HG03039 (cell line): ENCODE measurements around the gene PRODH.
A peak's percentile ranks its signal among the peaks of the same experiment; 100 is the strongest.
"Not testable (repeated sequence)": the region's sequence is repeated elsewhere in the genome, so short reads cannot be mapped to it uniquely, and the experiment has no call there.

Experiments used
- ATAC-seq: cut with Tn5 transposase; IDR thresholded peaks from one replicate; pipeline ENCODE4 v1.9.1; 2021; ENCODE audit warnings: mild to moderate bottlenecking, moderate library complexity; ENCODE audit not compliant: unreplicated experiment

The PRODH gene

GRCh38 chr22:18911535-18911934, 24.6 kb downstream of the PRODH start:
- not testable (repeated sequence) for ATAC-seq

GRCh38 chr22:18909556-18909955, 26.5 kb downstream of the PRODH start:
- no peak for ATAC-seq

DNA sequence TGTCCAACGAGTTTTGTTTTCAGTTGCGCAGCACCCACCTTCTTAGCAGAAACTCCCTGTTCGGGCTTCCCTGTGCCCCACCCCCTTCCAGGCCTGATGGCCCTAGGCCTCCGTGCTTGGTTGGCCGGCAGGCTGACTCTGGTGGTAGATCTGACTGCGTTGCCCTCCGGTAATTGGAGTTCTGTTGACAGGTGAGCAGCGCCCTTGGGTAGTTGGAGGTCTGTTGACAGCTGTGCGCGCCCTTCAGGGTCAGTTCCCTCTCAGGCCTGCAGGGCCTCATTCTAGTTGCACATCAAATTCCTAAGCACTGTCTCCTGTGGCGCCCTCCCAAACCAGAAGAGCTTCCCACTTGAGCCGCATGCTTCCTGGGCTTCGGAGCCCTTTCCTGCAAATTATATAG, 29.2 kb downstream of the PRODH start:
- ATAC-seq, result no peak

DNA sequence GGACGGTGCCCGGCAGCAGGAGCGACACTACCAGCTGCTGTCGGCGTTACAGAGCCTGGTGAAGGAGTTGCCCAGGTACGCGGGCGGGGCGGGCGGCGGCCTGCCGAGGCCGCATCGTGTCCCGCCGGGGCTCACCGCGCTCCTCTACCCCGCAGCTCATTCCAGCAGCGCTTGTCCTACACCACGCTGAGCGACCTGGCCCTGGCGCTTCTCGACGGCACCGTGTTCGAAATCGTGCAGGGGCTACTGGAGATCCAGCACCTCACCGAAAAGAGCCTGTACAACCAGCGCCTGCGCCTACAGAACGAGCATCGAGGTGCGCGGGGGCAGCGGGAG, 29.7 kb downstream of the PRODH start:
- not testable (repeated sequence) for ATAC-seq

DNA sequence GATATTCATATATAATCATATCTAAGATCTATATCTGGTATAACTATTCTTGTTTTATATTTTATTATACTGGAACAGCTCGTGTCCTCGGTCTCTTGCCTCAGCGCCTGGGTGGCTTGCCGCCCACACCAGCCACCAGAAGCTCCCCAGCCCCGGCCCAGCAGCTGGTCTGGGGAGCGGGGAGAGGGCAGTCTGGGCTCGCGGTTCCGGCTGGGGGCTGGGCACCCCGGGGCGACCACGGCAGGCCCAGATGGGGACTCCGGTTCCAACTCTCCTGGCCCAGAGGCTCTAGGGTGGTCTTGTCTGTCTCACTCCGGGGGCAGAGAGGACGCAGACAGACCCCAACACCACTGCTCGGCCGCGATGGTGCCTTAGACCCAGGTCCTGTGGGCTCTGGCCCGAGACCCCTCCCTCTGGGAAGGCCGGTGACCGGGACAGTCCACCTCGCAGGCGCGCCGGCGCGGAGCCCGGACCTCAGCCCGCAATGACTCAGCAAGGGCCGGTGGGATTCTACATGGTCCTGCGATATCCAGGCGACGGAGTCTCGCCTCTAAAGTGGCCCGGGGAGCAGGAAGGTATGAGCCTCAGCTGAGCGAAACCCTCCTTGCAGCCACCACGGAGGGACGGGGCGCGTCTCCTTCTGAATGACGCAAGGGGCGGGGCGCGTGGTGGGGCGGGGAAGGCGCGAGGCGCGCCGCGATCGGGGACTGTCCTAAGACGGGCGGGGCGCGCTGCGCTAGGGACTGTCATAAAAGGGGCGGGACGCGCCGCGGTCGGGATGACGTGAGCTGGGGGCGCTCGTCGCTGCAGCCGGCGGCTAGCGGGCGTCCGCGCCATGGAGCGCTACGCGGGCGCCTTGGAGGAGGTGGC, 30.3 kb downstream of the PRODH start, which contains the start of gene DGCR6:
Gene DGCR6 (plus strand): TSS at position 781 of the 870 bp plus-strand sequence. CDS start 55 bp downstream, at position 836.
- peak; percentile 79 for ATAC-seq

DNA sequence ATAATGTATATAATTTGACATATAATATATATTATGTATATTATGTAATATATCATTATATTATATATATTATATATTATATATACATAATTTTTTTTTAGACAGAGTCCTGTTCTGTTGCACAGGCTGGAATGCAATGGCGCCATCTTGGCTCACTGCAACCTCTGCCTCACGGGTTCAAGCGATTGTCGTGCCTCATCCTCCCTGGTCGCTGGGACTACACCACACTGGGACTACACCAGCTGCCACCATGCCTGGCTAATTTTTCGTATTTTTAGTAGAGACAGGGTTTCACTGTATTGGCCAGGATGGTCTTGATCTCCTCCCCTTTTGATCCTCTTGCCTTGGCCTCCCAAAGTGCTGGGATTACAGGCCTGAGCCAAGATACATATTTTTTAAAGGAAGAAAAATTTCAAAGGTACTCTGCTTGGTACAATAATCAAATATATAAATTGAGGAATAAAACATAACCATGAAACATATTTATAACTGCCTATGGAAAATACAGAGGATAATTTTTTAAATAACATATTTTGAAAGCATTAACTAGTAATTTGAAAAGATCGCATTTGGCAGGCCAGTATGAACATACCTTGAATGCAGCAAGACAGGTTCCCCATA, 39.9 kb downstream of the PRODH start:
- not testable (repeated sequence) for ATAC-seq

GRCh38 chr22:18893775-18894174, 42.3 kb downstream of the PRODH start:
- not testable (repeated sequence) for ATAC-seq

DNA sequence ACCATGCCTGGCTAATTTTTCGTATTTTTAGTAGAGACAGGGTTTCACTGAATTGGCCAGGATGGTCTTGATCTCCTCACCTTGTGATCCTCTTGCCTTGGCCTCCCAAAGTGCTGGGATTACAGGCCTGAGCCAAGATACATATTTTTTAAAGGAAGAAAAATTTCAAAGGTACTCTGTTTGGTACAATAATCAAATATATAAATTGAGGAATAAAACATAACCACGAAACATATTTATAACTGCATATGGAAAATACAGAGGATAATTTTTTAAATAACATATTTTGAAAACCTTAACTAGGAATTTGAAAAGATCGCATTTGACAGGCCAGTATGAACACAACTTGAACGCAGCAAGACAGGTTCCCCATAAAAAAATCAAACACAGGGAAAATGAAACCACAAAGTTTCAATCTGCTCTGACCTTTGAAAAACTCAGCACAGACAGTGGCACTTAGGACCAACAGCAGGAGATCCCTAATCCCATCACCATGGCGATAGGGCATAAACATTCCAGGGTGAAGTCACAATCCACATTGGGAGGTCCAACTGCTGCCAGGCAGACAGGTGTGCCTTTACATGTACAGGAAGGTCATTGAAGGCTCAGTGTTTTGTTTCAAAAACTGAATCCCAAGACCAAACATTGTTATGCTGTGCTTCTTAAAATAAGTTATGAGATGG, 45.4 kb downstream of the PRODH start:
- ATAC-seq, result not testable (repeated sequence)

- no peak for ATAC-seq
Measured at GRCh38 chr22:18888115-18888514, 48.0 kb downstream of the PRODH start.

DNA sequence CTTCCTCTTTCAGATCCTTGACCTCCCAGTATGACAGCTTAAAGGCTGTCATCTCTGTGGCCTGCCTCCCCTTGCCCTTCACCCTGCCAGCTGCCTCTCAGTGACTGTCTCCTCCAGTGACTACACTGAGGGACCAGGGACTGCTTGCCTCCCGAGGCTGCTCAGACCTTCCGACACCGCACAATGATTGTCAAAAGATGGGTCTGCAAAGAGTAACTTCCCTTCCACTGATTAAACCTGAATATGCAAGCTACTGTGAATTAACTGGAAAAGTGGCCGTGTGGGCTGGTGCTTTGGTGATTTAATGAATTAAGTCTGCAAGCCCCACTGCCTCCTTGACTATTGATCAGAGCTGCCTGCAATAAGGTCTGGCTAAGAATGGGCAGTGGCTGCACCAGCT, 51.6 kb downstream of the PRODH start:
- not testable (repeated sequence) for ATAC-seq

DNA sequence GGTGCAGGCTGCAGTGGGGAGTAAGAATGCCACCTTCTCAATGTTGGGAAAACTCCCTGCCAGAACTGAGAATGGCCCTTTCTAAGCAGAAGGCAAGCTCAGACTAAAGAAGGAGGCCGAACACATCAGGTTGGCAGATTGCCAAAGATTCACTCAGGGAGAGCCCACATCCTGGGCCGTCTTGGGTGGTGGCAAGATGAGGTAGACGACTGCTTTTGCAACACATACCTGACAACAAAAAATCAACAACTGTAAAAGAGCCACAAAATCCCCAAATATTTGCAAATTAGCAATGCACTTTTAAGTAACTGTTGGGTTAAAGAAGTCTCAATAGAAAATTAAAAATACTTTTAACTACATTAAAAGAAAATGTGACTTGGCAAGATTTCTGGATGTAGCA, 54.8 kb downstream of the PRODH start:
- ATAC-seq, result not testable (repeated sequence)
